Measurements from ENCODE around the gene MICALL1.
"Not testable (repeated sequence)": the region's sequence is repeated elsewhere in the genome, so short reads cannot be mapped to it uniquely, and the experiment has no call there.

Gene MICALL1

GRCh38 chr22:37959231-37959825 lies 53.2 kb downstream of the MICALL1 start:
- no peak for DNase-seq

GRCh38 chr22:37961062-37961461 lies 55.0 kb downstream of the MICALL1 start:
- no peak for DNase-seq

- DNase-seq = no peak
Observed at GRCh38 chr22:37965940-37966664, 60.0 kb downstream of the MICALL1 start.

GRCh38 chr22:37967147-37967546 lies 61.0 kb downstream of the MICALL1 start:
- DNase-seq = no peak

- DNase-seq = no peak
Observed at GRCh38 chr22:37967637-37968451, 61.7 kb downstream of the MICALL1 start.

GRCh38 chr22:37968452-37969251 lies 62.6 kb downstream of the MICALL1 start:
- no peak for DNase-seq

GRCh38 chr22:37970864-37971263 lies 64.8 kb downstream of the MICALL1 start:
- DNase-seq = no peak

- no peak for DNase-seq
Observed at GRCh38 chr22:37971475-37972434, 65.7 kb downstream of the MICALL1 start.

GRCh38 chr22:37972527-37972926 lies 66.4 kb downstream of the MICALL1 start:
- DNase-seq = no peak

GRCh38 chr22:37973271-37974170 lies 67.4 kb downstream of the MICALL1 start:
- DNase-seq = no peak

GRCh38 chr22:37975153-37975552 lies 69.1 kb downstream of the MICALL1 start:
- DNase-seq = no peak

GRCh38 chr22:37976022-37976421 lies 69.9 kb downstream of the MICALL1 start:
- not testable (repeated sequence) for DNase-seq

- no peak for DNase-seq
Observed at GRCh38 chr22:37976547-37976946, 70.5 kb downstream of the MICALL1 start.

GRCh38 chr22:37979782-37980181 lies 73.7 kb downstream of the MICALL1 start:
- no peak for DNase-seq

GRCh38 chr22:37981282-37982011 lies 75.3 kb downstream of the MICALL1 start:
- no peak for DNase-seq

GRCh38 chr22:37982151-37982785 lies 76.2 kb downstream of the MICALL1 start:
- no peak for DNase-seq

- no peak for DNase-seq
Observed at GRCh38 chr22:37982938-37983859, 77.1 kb downstream of the MICALL1 start.
